Medulla oblongata (tissue), 1 donor: ENCODE results near the gene HEATR5A.

ENCODE experiments used
- DNase-seq: peaks from one replicate; pipeline ENCODE4 v3.0.0-alpha.2; 2015; ENCODE audit errors: extremely low spot score

Gene HEATR5A

DNA sequence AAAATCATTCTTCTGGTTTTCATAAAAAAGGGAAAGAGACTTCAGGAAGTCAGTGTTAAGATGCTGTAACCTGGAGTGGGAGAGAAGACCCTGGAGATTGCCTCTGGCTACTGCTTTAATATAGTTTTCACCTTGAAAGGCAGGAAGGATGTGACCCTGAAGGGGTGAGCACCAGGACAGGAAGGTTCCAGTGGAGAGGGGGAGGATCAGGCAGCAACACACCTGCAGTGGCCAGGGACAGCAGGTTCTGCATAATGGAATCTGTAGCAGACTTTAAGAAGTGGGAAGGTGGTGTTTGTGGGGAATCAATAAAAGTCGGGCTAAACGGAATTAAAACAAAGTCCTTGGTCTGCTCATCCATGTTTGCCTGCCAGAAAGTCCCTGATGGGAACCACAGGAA lies 6.3 kb upstream of the HEATR5A start:
- no peak for DNase-seq

DNA sequence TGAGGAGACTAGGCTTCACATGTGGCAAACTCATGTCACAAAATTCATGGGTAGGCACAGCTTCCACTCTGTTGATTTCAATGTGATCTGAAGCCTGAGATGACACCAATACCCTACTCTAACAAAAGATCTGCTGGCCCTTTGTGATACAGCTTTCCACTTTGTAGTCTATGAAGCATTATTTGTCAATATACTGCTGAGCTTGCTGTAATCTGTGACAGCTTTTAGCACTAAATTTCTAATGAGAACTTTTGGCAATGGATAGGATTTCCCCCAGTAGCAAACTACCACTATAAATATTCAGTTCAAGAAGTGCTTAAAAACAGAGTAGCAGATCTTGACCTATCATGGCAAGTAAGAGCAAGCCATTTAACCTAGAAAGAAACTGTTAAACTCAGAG lies 5.6 kb upstream of the HEATR5A start:
- DNase-seq: no peak

DNA sequence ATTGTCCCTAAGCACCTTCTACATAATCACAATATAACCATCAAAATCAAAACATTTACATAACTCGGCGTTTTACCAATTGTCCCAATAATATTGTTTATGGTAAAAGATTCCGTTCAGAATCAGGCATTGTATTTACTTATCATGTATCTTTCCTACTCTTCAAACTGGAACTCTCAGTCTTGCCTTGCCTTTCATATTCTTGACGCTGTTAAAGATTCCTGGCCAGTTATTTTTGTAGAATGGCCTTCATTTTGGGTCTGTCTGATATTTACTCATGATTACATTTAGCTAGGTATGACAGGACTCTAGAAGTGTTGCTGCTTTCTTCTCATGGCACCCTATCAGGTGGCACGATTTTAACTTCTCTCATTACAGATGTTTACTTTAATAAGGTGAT lies 850 bp upstream of the HEATR5A start:
- no peak for DNase-seq

DNA sequence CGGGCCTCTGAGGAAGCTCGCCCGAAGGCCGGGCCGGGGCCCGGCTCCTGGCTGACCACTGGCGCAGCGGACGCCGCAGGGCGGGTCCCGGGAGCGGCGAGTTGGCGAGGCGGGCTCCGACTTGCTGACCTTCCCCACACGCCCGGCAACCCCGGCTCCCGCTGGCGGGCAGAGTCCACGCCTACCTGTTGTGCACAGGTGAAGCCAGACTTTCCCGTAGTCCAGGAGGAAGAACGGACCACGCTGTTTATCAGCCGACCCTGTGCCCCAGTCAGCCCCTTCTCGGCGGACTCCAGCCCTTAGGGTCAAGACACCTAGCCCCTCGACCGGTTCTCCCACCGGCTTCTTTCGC lies 407 bp downstream of the HEATR5A start:
- peak; percentile 47 for DNase-seq

DNA sequence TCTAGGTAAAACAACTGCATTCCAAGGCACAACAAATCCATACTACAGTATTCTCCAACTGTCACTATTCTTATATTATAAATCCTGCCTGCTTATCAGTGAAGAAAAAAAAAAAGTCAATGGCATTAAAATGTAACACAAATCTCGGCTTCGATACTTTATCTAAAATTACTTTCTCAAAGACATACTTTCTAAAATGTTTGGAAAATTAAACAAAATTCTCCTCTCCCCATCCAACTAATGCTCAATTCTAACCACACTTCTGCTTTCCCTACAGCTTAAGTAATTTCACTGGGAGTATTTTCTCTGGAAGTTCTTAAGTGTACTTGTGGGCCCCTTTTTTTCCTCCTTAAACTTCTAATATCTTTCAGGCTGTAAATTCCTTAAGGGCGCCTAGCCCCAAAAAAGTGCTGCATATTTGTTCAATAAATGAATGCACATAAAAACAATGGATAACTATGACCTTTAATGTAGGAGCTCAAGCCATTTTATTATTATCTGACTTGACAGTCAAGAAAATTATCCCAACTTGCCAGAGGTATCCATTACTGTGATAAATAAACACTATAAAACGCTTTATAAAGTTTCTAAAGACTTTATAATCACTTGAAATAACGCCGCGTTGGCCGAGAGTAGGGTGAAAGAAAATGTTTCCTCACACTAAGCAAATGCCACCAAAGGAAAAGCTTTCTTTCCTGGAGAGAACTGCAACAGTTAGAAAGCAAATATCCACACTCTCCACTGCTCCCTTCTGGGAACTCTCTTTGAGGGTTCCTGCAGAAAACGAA lies 977 bp downstream of the HEATR5A start:
- DNase-seq: peak; percentile 11

DNA sequence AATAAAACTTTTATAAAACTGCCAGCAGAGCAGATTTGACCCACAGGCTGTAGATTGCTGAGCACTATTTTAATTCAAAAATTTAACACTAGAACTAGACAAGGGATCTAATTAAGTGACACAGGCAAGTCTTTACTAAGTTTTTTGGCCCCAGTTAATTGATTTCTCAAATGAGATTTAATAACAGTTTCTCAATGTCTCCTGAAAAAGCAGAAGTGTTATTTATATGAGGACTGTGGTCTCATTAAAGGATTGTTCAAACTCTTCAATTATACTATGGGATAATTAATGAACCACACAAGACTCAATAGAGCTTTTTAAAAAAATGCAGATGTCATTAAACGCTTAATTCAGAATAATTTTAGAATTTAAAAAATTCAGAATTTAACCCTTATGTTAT lies 1.9 kb downstream of the HEATR5A start:
- no peak for DNase-seq

DNA sequence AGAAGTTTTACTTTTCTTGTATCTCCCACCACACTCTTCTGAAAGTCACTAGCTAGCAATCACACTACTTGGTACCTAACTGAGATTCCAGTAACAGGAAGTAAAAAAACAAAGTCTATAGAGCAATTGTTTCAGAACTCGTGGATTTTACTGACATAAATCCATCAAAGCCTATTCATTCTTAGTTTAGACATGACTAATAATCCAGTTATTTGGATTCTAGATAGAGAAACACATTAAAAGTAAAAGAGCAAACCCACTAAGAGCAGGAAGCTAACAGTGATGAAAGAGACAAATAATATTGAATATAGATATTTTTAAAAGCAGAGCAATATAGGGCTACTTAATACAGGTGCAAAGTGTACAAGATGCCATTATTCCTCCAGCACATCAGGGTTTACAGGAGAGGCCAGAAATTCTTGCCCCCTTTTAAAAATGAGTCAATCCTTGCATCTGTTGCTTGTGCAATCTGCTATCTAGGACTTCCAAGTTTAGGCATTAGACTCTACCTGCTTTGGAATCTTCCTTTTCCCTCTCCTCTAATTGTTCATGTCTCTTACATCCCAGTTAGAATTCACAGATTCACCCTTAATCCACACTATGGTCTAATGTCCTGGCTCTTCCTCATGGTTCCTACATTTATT lies 6.0 kb downstream of the HEATR5A start:
- no peak for DNase-seq

DNA sequence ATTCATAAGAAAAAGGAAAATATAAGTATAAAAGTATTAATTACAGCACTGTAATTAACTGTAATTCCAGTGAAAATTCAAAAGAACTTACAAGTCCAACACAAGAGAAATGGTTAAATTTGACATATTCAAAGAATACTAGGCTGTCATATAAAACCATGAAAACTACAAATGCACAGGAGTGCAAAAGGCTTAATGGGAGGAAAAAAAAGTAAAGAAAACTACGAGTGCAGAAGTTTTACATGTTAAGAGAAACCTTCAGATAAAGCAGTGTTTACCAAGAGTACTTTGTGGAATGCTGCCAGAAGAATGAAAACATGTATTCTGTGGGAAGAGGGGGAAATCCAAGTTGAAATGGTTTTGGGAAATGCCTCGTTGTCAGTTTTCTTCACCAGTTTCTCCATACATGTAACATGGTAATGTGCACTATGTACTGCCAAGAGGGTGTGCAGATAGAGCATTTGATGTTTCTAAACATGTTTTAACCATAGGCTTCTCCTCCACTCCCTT lies 9.1 kb downstream of the HEATR5A start:
- no peak for DNase-seq

DNA sequence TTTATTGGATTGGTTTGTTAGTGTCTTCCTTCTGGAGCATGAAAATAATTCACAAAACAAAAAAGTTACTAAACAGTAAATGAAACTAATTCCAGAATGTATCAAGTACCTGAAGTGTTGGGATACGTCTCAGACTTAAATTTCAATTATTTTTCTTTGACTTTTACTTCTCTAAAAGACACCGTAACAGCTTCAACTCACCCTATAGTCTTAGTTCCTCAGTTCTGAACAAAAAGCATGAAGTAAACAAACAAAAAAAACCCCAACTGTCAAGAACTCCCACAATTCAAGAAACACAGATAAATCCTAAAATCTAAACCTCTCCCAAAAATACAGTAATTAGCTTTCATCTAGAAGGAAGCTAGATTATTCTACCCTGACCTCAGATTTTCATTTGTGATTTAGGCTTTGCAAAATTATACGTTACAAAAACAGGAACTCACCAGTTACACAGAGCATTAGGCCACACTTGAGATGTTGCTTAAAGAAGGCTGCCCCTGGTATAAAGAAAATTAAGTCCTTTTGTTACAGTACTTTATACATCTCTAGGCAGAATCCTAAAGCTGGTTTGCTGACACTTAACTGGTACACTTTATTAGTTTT lies 10.2 kb downstream of the HEATR5A start:
- DNase-seq: peak; percentile 11

DNA sequence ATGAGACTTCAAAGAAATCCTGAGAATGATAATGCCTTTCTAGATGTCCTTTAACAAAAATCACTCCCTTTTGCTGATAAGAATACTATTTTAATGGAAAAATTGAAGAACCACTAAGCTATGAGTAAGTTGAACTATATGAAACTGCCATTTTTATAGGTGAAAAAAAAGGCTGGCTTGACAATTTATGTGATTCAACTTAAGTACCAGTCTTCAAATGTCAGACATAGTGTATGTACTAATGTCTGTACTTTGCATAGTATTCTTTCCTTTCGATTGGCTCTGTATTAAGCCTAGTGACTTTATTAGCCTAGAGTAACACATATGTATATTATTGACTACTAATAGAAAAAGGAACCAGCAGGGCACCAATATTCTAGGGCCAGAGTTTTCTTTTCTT lies 11.9 kb downstream of the HEATR5A start:
- no peak for DNase-seq

DNA sequence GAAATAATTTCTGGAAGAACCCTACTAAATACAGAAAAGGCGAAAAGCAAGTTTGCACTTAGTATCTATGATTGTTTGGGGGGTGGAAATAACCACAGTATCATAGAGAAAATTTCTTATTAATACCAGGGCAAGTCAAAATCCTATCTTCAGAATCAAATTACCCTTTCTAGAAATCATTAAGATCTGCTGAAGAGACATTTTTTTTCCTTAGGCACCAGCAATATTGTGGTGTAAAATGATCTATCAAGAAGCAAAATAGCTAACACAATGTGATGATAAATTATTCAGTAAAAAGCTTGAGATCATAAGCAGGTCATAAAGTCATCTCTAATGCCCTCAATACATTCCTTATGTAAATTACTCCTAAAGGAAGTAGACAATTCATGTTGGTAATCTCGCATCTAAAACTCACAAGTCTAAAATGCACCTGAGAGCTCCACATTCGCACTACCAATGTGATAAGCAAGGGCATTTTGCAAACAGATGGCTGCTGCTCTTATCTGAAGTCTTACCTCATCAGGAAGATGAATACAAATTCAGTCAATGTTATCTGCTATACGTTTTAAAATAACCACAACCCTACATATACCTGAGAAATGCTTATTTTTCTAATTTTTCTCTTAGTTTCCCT lies 14.6 kb downstream of the HEATR5A start:
- DNase-seq: no peak

DNA sequence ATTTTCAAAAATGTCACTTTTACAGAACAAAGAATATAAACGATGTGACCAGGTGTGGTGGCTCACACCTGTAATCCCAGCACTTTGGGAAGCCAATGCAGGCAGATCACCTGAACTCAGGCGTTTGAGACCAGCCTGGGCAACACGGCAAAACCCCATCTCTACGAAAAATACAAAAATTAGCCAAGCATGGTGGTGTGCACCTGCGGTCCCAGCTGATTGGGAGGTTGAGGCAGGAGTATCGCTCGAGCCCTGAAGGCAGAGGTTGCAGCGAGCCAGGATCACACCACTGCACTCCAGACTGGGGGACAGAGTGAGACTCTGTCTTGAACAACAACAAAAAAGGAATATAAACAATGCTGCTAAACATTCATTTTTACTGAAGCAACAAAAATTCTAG lies 15.2 kb downstream of the HEATR5A start:
- DNase-seq: no peak

DNA sequence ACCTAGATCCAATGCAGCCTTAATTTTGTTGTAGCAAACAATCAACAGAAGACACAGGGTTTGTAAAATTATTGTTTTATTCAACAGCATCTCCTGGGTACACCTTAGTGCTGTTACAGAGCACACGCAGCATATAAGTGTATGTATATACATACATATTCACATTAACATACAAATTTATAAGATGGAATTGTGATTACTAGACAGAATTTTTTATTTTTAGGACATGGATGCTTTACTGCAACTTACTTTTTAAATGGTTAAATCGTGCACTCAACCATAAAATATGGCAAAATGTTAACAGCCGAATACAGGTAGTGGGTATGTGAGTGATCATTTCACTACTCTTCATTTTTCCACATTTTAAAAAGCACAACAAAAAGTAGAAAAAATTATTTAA lies 16.6 kb downstream of the HEATR5A start:
- no peak for DNase-seq

DNA sequence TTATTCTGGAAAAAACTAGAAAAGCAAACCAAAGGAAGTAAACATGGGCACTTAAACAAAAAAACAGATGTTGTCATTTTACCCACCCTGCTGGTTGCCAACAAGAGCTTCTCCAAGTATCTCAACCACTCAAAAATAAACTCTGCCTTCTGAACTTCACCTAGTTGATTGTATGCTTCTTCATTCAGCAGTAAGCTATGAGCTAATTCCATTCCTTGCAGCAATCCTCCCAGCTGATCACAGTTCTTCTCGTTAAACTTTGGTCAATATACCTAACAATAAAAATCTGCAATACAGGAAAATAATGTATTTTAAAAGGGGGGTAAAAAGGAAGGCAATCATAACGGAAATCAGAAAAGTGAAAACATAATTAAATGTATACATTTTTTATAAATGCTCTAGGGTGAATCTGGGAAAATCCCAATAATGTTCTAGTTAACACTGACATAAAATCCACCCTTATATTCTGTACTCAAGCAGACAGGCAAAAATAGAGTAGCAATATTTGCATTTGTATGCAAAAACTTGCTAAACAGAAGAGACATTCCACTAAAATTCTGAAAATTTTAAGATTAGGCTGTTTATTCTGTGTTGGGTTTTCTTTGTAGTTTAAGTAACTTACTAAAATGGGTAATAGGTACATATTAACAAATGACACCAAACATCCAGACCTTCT lies 17.4 kb downstream of the HEATR5A start:
- no peak for DNase-seq

DNA sequence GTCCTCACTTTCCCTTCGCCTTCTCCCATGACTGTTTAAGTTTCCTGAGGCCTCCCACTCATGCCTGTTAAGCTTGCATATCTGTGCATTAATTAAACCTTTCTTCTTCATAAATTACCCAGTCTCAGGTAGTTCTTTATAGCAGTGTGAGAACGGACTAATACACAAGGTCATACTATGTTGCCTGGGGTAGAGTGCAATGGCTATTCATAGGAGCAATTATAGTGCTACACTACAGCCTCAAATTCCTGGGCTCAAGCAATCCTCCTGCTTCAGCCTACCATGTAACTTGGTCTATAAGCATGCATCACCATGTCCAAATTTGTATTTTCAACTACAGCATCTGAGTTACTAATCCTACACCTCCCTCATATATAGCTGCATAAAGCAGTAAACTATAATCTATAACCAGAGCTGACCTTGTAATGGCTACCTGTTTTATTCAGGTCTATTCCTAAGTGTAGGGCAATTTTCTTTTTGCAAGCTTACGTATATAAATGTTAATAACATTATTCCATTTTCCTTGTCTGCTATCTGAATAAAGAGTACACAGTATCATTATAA lies 18.9 kb downstream of the HEATR5A start:
- no peak for DNase-seq

DNA sequence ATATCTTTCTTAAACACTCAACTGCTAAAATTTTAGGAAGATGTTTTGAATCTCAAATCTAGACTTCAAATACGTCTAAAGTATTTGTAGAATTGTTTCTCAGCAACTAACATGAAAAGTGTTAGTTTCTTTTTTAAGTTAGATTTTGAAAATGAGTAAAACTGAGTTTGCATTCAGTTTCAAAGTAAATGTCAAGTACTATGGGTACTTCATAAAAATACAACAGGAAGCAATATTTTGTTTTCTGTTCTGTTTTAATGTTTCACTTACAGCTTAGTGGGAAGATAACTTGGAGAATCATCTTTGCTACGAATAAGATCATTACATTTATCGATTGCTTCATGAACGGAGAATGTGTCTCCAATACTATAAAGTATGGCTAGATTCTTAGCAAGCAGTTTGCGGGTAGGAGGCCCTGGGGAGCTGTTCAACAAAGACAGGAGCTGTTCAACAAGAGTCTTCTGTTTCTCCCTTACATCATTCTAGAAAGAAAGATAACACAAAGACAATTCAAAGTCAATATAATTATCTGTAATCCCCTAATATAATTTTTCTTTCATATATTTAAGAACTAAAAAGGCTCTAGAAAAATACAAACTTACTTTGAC lies 20.2 kb downstream of the HEATR5A start:
- no peak for DNase-seq

DNA sequence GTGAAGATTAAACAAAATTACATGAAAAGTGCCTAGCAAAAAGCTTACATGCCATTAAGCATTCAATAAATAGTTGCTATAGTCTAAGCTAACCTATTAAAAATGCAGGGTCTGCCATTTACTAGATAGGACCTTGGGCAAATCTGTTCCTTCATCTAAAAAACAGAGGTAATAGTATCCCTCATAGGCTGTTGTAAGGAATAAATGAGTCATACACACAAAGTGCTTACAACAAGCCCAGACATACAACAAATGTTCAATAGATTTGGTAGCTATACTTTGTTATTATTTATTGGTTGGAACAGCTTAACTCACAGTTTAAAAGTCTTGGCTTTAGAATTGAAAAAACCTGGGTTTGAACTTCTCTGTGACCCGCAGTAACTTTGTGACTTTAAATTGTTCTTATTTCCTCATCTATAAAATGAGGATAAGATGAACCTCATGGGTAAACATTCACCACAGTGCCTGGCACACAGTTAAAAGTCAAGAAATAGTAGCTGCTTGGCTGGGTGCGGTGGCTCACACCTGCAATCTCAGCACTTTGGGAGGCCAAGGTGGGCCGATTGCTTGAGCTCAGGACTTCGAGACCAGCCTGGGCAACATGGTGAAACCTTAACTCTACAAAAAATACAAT lies 24.7 kb downstream of the HEATR5A start:
- no peak for DNase-seq

DNA sequence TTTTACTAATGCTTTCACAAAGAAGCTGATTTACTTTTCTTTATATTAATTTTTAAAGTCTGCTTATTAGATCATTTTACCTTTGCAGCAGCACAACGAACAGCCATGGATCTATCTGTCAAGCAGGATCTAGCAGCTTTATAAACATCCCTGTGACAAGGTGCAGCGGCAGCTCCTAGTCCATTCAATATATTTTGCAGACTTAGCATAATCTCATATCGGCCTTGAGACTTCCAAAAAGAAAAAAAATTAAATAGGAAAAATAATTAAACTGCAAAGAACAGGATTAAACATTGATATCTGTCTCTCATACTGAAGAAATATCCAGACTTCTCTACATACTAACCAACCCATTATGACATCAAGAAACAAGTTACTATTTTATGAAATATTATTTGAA lies 25.2 kb downstream of the HEATR5A start:
- DNase-seq: no peak

DNA sequence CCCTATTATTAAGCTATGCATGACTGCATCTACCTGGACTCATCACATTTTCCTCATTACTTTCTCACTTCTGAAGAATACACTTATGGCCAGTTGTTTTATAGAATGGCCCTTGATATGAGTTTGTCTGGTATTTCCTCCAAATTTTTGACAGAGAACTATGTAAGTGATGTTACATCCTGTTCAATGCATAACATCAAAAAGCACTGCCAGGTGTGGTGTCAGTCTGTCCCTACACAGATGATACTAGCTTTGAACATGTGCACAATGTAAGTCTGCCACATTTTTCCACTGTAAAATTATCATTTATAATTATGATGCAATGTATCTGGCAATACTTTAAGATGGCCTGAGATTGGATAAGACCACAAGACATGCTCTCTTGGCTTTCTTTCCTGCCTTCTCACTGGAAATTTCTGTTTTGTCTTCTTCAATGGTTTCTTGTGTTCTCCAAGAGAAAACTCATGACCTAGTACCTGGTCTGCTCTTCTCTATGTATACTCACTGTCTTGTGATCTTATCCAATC lies 28.3 kb downstream of the HEATR5A start:
- no peak for DNase-seq

DNA sequence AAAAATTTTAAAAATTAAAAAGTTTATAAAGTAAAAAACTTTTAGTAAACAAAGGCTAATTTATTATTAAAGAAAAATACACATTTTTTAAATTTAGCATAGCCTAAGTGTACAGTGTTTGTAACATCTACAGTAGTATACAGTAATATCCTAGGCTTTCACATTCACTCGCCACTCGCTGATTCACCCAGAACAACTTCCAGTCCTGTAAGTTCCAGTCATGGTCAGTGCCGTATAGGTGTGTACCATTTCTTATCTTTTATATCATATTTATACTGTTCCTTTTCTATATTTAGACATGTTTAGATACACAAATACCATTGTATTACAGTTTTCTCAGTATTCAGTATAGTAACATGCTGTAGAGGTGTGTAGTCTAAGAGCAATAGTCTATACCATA lies 28.9 kb downstream of the HEATR5A start:
- DNase-seq: no peak

DNA sequence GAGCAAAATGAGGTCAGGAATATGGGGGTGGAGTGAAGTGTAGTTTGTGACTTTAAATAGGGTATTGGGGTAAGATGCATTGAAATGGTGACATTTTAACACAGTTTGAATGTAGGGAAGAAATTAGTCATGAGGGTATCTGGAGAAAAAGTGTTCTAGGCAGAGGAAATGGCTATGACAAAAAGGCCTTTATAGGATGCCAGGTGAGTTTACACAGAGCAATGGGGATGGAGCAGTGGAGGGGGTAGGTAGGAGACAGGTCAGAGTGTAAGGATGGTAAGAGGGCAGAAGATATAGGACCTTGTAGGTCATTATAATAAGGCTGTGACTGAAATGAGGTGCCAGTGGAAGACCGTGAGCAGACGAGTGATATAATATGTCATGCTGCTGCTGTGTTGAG lies 30.4 kb downstream of the HEATR5A start:
- DNase-seq: no peak
